ENCODE results near the gene UBE3A.

- TF ChIP-seq CTCF (conservative IDR thresholded peaks at IDR 0.05 in 1 of 2, IDR thresholded peaks at IDR 0.05 in 1 of 2; ENCODE audit: extremely low read depth in 1 of 2, insufficient read depth in 1 of 2, low read depth in 1 of 2, low read length in 2 of 2) = no peak
- TF ChIP-seq EZH2 (IDR thresholded peaks at IDR 0.05; ENCODE audit: borderline replicate concordance, low read length) = no peak
Measured at GRCh38 chr15:25486051-25486450, 47.2 kb upstream of the UBE3A start.

All from mammary epithelial cell (primary cell).